ENCODE data around the gene SLC18B1.
"Not testable (repeated sequence)": the region's sequence is repeated elsewhere in the genome, so short reads cannot be mapped to it uniquely, and the experiment has no call there.

The SLC18B1 gene

DNA sequence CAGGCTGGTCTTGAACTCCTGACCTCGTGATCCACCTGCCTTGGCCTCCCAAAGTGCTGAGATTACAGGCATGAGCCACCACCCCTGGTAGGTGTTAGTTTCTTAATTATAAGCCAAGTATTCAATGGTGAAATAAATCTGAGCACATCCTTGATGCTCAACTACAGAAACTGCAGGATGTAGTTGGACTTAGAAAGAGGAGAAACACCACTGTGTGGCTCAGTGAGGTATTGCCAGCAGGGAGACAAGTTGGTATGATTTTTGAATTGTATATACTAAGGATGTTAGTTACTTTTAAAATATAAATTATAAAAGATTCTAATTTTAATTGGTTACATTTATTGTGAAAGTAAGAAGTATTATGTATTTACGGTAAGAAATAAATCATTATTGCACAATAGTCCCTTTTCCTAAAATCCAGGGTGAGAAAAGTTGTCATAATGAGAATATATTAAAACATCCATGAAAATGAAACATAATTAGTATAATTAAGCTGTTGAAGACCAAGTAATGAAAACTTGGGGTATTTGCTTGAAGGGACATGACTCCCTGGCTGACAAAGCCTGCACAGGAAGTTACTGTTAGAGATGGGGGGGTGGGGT, 17.6 kb downstream of the SLC18B1 start:
- H3K27ac Mint-ChIP-seq: no peak overlapping the region
- no peaks in the 10 kb centered on the region for H3K4me1 Mint-ChIP-seq (ENCODE audit: low read depth)
- H3K9me3 Mint-ChIP-seq: no peaks in the 10 kb centered on the region
- no peak overlapping the region for H3K4me3 Mint-ChIP-seq
- peaks cover 4% of the 10 kb centered on the region for H3K36me3 Mint-ChIP-seq (ENCODE audit: low read depth)
- no peaks in the 10 kb centered on the region for H3K27me3 Mint-ChIP-seq (ENCODE audit: low read depth)

- H3K4me3 Mint-ChIP-seq; H3K4me1 Mint-ChIP-seq (ENCODE audit: low read depth); H3K36me3 Mint-ChIP-seq (ENCODE audit: low read depth); H3K27me3 Mint-ChIP-seq (ENCODE audit: low read depth); H3K27ac Mint-ChIP-seq; H3K9me3 Mint-ChIP-seq: not testable (repeated sequence)
Observed at GRCh38 chr6:132777881-132778280, 20.6 kb downstream of the SLC18B1 start.

- H3K4me1 Mint-ChIP-seq (ENCODE audit: low read depth): peaks cover 12% of the 10 kb centered on the region
- H3K4me3 Mint-ChIP-seq: no peak overlapping the region
- H3K27me3 Mint-ChIP-seq (ENCODE audit: low read depth): no peaks in the 10 kb centered on the region
- no peak overlapping the region for H3K27ac Mint-ChIP-seq
- H3K36me3 Mint-ChIP-seq (ENCODE audit: low read depth): no peaks in the 10 kb centered on the region
- H3K9me3 Mint-ChIP-seq: no peaks in the 10 kb centered on the region
Observed at GRCh38 chr6:132768051-132768517, 30.4 kb downstream of the SLC18B1 start.

- Mint-ChIP-seq H3K4me3 (no peak overlapping the region), H3K9me3 (no peaks in the 10 kb centered on the region), H3K27ac (no peak overlapping the region), H3K4me1 (ENCODE audit: low read depth) (peaks cover 15% of the 10 kb centered on the region), H3K36me3 (ENCODE audit: low read depth) (no peaks in the 10 kb centered on the region), H3K27me3 (ENCODE audit: low read depth) (no peaks in the 10 kb centered on the region)
Observed at GRCh38 chr6:132765560-132765959, 32.9 kb downstream of the SLC18B1 start.

DNA sequence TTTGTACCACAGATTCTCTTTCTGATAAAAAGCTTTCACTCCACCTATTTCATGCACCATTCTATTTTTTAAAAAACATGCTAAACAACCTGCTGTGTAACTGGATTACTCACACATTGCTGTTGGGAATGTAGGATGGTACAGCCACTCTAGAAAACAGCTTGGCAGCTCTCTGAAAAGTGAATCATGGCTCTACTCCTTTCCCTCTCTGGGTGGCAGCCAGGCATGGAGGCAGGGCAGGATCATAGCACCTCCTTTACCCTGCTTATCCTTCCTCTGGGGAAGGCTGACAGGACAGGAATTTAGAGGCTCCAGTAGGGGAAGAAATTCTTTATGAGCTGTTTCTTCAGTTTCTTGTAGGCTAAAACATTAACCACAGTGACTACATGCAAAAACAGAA, 34.1 kb downstream of the SLC18B1 start:
- H3K27ac Mint-ChIP-seq: no peak overlapping the region
- H3K4me1 Mint-ChIP-seq (ENCODE audit: low read depth): peaks cover 16% of the 10 kb centered on the region
- H3K27me3 Mint-ChIP-seq (ENCODE audit: low read depth): no peaks in the 10 kb centered on the region
- H3K4me3 Mint-ChIP-seq: no peak overlapping the region
- no peaks in the 10 kb centered on the region for H3K9me3 Mint-ChIP-seq
- H3K36me3 Mint-ChIP-seq (ENCODE audit: low read depth): no peaks in the 10 kb centered on the region

- Mint-ChIP-seq H3K27ac (peak overlapping the region; percentile 55), H3K4me1 (ENCODE audit: low read depth) (peaks cover 16% of the 10 kb centered on the region), H3K27me3 (ENCODE audit: low read depth) (no peaks in the 10 kb centered on the region), H3K9me3 (no peaks in the 10 kb centered on the region), H3K4me3 (peak overlapping the region; percentile 58), H3K36me3 (ENCODE audit: low read depth) (no peaks in the 10 kb centered on the region)
Observed at GRCh38 chr6:132763269-132763668, 35.2 kb downstream of the SLC18B1 start.

- Mint-ChIP-seq H3K36me3 (ENCODE audit: low read depth) (peaks cover 2% of the 10 kb centered on the region), H3K9me3 (no peaks in the 10 kb centered on the region), H3K27me3 (ENCODE audit: low read depth) (no peaks in the 10 kb centered on the region), H3K4me3 (no peak overlapping the region), H3K4me1 (ENCODE audit: low read depth) (peaks cover 16% of the 10 kb centered on the region), H3K27ac (no peak overlapping the region)
Observed at GRCh38 chr6:132760256-132760655, 38.2 kb downstream of the SLC18B1 start.

DNA sequence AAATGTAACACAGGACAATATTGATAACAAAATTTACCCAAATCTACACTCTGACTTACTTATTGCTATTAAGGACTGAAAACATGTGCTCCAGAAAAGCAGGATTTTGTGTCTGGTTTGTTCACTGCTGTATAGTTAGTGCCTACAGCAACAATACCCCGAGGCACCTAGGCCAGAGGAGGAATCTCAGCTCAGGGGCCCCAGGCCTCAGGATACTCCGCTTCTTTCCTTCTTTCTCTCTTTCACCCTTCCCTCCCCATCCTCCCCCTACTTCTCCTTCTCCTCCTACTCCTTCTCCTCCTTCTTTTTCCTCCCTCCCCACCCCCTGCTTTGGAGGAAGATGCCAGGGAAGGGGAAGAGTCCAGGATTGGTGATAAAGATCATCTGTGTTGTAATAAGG, 39.7 kb downstream of the SLC18B1 start:
- H3K27me3 Mint-ChIP-seq (ENCODE audit: low read depth): no peaks in the 10 kb centered on the region
- no peak overlapping the region for H3K27ac Mint-ChIP-seq
- H3K36me3 Mint-ChIP-seq (ENCODE audit: low read depth): peaks cover 2% of the 10 kb centered on the region
- H3K4me1 Mint-ChIP-seq (ENCODE audit: low read depth): peaks cover 10% of the 10 kb centered on the region
- no peaks in the 10 kb centered on the region for H3K9me3 Mint-ChIP-seq
- H3K4me3 Mint-ChIP-seq: no peak overlapping the region

DNA sequence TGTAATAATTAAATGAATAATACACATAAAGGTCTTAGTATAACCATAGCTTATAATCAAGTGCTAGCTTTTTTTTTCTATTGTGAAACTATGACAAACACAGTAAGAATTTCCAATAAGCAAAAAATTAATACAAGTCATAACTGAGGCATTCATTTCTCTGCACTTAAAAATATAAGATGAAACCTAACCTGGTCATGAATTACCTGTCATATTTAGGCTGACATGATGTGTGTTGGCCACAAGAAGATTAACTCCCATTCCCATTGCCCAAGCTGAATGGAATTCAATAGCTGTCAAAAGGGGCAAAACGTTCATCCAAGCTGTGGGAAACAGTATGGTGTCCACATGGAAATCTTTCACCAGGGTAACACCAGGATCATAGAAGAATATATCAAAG, 46.2 kb downstream of the SLC18B1 start:
- Mint-ChIP-seq H3K36me3 (ENCODE audit: low read depth) (peaks cover 15% of the 10 kb centered on the region), H3K4me3 (no peak overlapping the region), H3K27ac (no peak overlapping the region), H3K9me3 (no peaks in the 10 kb centered on the region), H3K27me3 (ENCODE audit: low read depth) (no peaks in the 10 kb centered on the region), H3K4me1 (ENCODE audit: low read depth) (peaks cover 22% of the 10 kb centered on the region)

- no peak overlapping the region for H3K27ac Mint-ChIP-seq
- H3K27me3 Mint-ChIP-seq (ENCODE audit: low read depth): no peaks in the 10 kb centered on the region
- no peak overlapping the region for H3K4me3 Mint-ChIP-seq
- H3K9me3 Mint-ChIP-seq: no peaks in the 10 kb centered on the region
- H3K36me3 Mint-ChIP-seq (ENCODE audit: low read depth): peaks cover 15% of the 10 kb centered on the region
- H3K4me1 Mint-ChIP-seq (ENCODE audit: low read depth): peaks cover 22% of the 10 kb centered on the region
Observed at GRCh38 chr6:132751828-132752227, 46.6 kb downstream of the SLC18B1 start.

DNA sequence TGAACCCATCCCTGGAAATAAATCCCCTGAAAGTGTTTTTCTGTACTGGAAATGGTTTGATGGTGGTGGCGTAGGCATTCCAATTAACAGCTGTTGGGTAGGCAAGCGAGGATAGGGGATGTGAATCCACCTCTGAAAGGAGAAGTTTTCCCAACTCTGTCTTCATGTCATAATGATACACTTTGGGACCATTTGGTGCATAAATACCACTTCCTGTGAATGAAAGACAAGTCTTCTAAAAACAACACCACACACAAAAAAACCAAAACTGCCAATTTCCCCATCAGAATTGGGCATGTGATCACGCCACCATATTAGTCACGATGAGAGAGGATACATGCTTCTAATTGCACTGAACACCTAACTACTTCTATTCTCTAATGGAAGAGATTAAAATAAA, 47.1 kb downstream of the SLC18B1 start:
- Mint-ChIP-seq H3K27ac (no peak overlapping the region), H3K9me3 (no peaks in the 10 kb centered on the region), H3K27me3 (ENCODE audit: low read depth) (no peaks in the 10 kb centered on the region), H3K4me3 (no peak overlapping the region), H3K36me3 (ENCODE audit: low read depth) (peaks cover 15% of the 10 kb centered on the region), H3K4me1 (ENCODE audit: low read depth) (peaks cover 22% of the 10 kb centered on the region)

- no peak overlapping the region for H3K4me3 Mint-ChIP-seq
- H3K36me3 Mint-ChIP-seq (ENCODE audit: low read depth): peaks cover 14% of the 10 kb centered on the region
- no peaks in the 10 kb centered on the region for H3K27me3 Mint-ChIP-seq (ENCODE audit: low read depth)
- H3K27ac Mint-ChIP-seq: no peak overlapping the region
- peaks cover 22% of the 10 kb centered on the region for H3K4me1 Mint-ChIP-seq (ENCODE audit: low read depth)
- no peaks in the 10 kb centered on the region for H3K9me3 Mint-ChIP-seq
Observed at GRCh38 chr6:132750455-132751248, 47.8 kb downstream of the SLC18B1 start.

DNA sequence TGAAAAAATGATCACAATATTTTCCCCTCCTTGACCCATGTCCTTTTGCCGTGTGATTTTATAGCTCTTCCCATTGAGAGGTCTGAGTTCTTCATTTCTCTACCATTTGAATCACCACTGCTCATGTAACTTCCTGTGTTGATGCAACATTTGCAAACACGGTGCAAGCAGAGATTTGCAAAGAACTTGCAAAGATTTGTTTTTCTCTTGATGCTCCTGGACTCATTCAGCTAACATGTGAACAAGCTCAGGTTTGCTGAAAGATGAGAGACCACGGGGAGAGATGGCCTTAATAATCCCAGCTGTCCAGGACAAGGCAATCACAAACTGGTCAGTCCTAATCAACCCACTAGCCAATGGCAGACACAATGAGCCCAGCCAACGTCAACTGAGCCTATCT, 49.3 kb downstream of the SLC18B1 start:
- H3K27ac Mint-ChIP-seq: peak overlapping the region; percentile 14
- peaks cover 22% of the 10 kb centered on the region for H3K4me1 Mint-ChIP-seq (ENCODE audit: low read depth)
- no peaks in the 10 kb centered on the region for H3K9me3 Mint-ChIP-seq
- no peaks in the 10 kb centered on the region for H3K27me3 Mint-ChIP-seq (ENCODE audit: low read depth)
- H3K4me3 Mint-ChIP-seq: no peak overlapping the region
- peaks cover 18% of the 10 kb centered on the region for H3K36me3 Mint-ChIP-seq (ENCODE audit: low read depth)

DNA sequence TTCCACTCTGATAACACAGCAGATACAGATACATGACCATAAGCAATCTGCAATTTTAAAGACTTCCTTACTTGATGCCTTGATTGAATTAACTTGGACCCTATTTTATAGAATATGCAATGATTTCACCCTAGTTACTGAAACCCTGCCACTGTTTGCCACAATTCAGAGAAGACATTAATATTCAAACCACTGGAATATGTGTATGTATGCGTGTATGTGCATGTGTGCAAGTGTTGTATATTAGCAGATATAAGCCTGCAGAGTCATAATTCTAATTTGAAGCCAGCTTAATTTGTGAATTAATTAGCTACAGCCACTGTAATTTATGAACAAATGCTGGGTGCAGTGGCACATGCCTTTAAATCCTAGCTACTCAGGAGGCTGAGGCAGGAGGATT, 50.0 kb downstream of the SLC18B1 start:
- Mint-ChIP-seq H3K9me3 (no peaks in the 10 kb centered on the region), H3K4me3 (no peak overlapping the region), H3K4me1 (ENCODE audit: low read depth) (peaks cover 22% of the 10 kb centered on the region), H3K36me3 (ENCODE audit: low read depth) (peaks cover 18% of the 10 kb centered on the region), H3K27ac (no peak overlapping the region), H3K27me3 (ENCODE audit: low read depth) (no peaks in the 10 kb centered on the region)

GRCh38 chr6:132746048-132746447, 52.4 kb downstream of the SLC18B1 start:
- H3K4me1 Mint-ChIP-seq (ENCODE audit: low read depth): peaks cover 18% of the 10 kb centered on the region
- no peak overlapping the region for H3K27ac Mint-ChIP-seq
- H3K4me3 Mint-ChIP-seq: no peak overlapping the region
- no peaks in the 10 kb centered on the region for H3K27me3 Mint-ChIP-seq (ENCODE audit: low read depth)
- H3K36me3 Mint-ChIP-seq (ENCODE audit: low read depth): peaks cover 16% of the 10 kb centered on the region
- no peaks in the 10 kb centered on the region for H3K9me3 Mint-ChIP-seq

All from T-helper 1 cell treated with Interleukin-12 subunit alpha and Interleukin-12 subunit beta and Interleukin-4 antibody, amounts not matched to agents 30 μg/mL and 1 μg/mL, for 36 hours (primary cell).